SK-MEL-5 (cell line): ENCODE measurements around the gene CREB5. TPM values are rescaled to one million over a fixed set of nuclear protein-coding genes. Genes with fewer than 3 reads are reported as not detected.
A peak's percentile ranks its signal among the peaks of the same experiment; 100 is the strongest.
"Not testable (repeated sequence)": the region's sequence is repeated elsewhere in the genome, so short reads cannot be mapped to it uniquely, and the experiment has no call there.

Experiments used
- DNase-seq: peaks from one replicate; pipeline ENCODE4 v3.0.0-alpha.2; 2016; ENCODE audit warnings: low read depth, low spot score
- in situ Hi-C: cut with HindIII; loops from 2 replicates; pipeline ENCODE4 v1.10.0; 2016; ENCODE audit warnings: low sequenced_read_pairs, high pct_unique_total_duplicates, low pct_unique_long_range_greater_than_20kb
- total RNA-seq: library from RNA; depleted of rRNA; stranded (reverse); fragments of >200 nt; shearing (Covaris generic); gene quantifications from 2 replicates; pipeline ENCODE4 v1.2.3, GENCODE V29; 2014

CREB5 gene
- total RNA-seq, 1 experiment from 2014 or later: 19.4 TPM

- no peak for DNase-seq
- in situ Hi-C loops: no loop called here
Measured at GRCh38 chr7:28595801-28596200, 183.5 kb downstream of the CREB5 start.

- in situ Hi-C loops: no loop called here
- no peak for DNase-seq
Measured at GRCh38 chr7:28596245-28596935, 184.1 kb downstream of the CREB5 start.

- no peak for DNase-seq
- in situ Hi-C loops: no loop called here
Measured at GRCh38 chr7:28597284-28597683, 185.0 kb downstream of the CREB5 start.

- in situ Hi-C loops, DNase-seq: not testable (repeated sequence)
Measured at GRCh38 chr7:28598037-28598436, 185.7 kb downstream of the CREB5 start.

GRCh38 chr7:28598586-28598985 is 186.3 kb downstream of the CREB5 start:
- in situ Hi-C loops: no loop called here
- DNase-seq: no peak

GRCh38 chr7:28599411-28599810 is 187.1 kb downstream of the CREB5 start:
- in situ Hi-C loops: no loop called here
- no peak for DNase-seq

GRCh38 chr7:28602282-28602681 is 190.0 kb downstream of the CREB5 start:
- DNase-seq: no peak
- in situ Hi-C loops: no loop called here

GRCh38 chr7:28605427-28606085 is 193.2 kb downstream of the CREB5 start:
- no peak for DNase-seq
- in situ Hi-C loops: no loop called here

- DNase-seq: no peak
- in situ Hi-C loops: no loop called here
Measured at GRCh38 chr7:28606421-28606820, 194.1 kb downstream of the CREB5 start.

- DNase-seq: no peak
- in situ Hi-C loops: no loop called here
Measured at GRCh38 chr7:28607855-28608193, 195.5 kb downstream of the CREB5 start.

- in situ Hi-C loops: no loop called here
- no peak for DNase-seq
Measured at GRCh38 chr7:28608237-28608656, 195.9 kb downstream of the CREB5 start.

- in situ Hi-C loops: no loop called here
- DNase-seq: no peak
Measured at GRCh38 chr7:28608731-28609130, 196.4 kb downstream of the CREB5 start.

- in situ Hi-C loops: no loop called here
- no peak for DNase-seq
Measured at GRCh38 chr7:28609608-28610007, 197.3 kb downstream of the CREB5 start.

GRCh38 chr7:28611399-28611897 is 199.1 kb downstream of the CREB5 start:
- DNase-seq, in situ Hi-C loops: not testable (repeated sequence)

- no peak for DNase-seq
- in situ Hi-C loops: no loop called here
Measured at GRCh38 chr7:28613262-28613661, 200.9 kb downstream of the CREB5 start.

- peak; percentile 24 for DNase-seq
Measured at GRCh38 chr7:28615091-28615490, 202.8 kb downstream of the CREB5 start.

GRCh38 chr7:28617308-28617880 is 205.1 kb downstream of the CREB5 start:
- in situ Hi-C loops: no loop called here
- no peak for DNase-seq

More at GRCh38 chr7:28615091-28615490, 202.8 kb downstream of the CREB5 start:
- in situ Hi-C loops: no loop called here

GRCh38 chr7:28618383-28618782 is 206.1 kb downstream of the CREB5 start:
- in situ Hi-C loops: no loop called here

GRCh38 chr7:28619256-28619655 is 206.9 kb downstream of the CREB5 start:
- DNase-seq: no peak
- in situ Hi-C loops: no loop called here

More at GRCh38 chr7:28618383-28618782, 206.1 kb downstream of the CREB5 start:
- no peak for DNase-seq
